ENCODE data around the gene CDH6.

CDH6 gene

DNA sequence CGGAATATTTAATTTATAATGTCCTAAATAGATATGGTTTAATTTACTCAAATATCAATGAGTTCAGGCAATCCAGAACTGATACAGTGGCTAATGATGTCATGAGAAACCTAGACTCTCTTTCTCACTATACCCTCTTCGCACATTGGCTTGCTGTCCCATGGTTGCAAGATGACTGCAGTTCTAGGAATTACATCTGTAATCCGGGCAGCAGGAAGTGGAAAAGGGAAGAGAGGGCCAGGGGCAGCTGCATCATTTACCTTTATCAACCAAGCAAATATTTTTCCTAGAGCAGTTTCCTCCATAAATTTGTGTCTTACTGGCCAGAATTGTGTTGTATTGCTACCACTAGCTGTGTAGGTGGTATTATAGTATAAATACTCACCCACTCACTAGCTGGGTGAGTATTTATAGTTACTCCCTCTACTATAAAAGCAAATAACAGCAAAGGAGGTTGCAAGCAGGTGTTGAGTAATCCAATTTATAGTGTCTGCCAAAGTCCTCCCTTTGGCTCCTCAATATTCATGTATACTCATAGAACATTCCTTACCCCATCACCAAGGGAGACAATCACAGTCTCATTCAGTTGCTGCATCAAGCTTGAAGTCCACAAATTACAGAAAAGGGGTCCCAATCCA is 169.6 kb downstream of the CDH6 start:
- no peak overlapping the region for H3K27ac ChIP-seq

DNA sequence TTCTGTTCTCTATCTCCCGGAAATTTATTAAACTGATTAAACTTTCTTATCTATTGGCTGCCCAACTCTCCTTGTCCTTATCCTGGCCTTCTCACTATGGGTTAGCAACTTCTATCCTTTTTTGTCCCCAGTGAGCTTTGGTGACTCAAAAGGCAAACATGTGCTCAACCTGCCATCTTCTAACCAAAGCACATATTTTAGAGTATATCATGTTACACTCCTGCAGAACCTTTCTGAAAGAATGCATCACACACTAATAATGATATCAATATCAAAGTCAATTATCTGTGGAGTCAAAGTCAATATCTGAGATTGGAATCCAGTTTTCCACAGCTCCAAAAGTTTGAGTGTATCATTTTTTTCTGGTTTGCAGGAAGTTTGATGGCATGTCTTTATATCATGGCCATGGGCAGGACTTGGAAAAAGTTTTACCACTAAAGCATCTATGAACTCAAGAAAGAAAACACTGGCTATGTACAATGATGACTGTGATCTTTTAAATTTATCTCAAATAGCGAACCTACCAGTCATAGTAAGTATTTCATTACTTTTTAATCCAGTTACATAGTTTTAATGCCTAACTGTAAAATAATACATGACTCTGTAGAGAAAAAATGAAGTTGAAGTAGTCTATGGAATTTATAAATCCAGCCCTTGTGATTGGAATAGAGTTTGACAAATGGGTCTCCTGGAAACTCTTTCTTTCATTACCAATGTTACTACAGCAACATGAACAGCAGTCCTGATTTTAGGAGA is 171.6 kb downstream of the CDH6 start:
- TF ChIP-seq ZFX (IDR thresholded peaks at IDR 0.05): no peak
- TF ChIP-seq, protein P1, sequence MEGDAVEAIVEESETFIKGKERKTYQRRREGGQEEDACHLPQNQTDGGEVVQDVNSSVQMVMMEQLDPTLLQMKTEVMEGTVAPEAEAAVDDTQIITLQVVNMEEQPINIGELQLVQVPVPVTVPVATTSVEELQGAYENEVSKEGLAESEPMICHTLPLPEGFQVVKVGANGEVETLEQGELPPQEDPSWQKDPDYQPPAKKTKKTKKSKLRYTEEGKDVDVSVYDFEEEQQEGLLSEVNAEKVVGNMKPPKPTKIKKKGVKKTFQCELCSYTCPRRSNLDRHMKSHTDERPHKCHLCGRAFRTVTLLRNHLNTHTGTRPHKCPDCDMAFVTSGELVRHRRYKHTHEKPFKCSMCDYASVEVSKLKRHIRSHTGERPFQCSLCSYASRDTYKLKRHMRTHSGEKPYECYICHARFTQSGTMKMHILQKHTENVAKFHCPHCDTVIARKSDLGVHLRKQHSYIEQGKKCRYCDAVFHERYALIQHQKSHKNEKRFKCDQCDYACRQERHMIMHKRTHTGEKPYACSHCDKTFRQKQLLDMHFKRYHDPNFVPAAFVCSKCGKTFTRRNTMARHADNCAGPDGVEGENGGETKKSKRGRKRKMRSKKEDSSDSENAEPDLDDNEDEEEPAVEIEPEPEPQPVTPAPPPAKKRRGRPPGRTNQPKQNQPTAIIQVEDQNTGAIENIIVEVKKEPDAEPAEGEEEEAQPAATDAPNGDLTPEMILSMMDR (conservative IDR thresholded peaks at IDR 0.05): no peak
- H3K27ac ChIP-seq: no peak overlapping the region

More for the DNA sequence above, 169.6 kb downstream of the CDH6 start:
- TF ChIP-seq, protein P1 (conservative IDR thresholded peaks at IDR 0.05): no peak
- no peak for TF ChIP-seq ZFX (IDR thresholded peaks at IDR 0.05)

DNA sequence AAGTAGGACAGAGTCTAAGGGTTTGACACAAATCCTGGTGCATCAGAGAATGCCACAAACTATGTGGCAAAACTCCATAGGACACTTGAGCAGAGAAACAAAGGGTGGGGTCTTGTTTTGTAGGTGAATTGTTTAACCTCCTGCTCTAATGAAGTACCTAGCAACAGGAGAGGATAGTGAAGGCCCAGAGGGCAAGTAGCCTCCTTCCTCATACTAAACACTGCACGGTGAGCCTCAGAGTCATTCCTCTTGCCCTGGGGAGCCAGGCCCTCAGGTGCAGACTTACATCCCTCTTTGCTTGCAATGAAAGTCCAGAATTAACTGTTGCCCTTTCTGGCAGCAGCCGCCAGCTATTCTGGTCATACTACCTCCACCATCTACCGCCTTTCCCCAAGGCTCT is 172.3 kb downstream of the CDH6 start:
- TF ChIP-seq ZFX (IDR thresholded peaks at IDR 0.05): no peak
- TF ChIP-seq, protein P1 (conservative IDR thresholded peaks at IDR 0.05): no peak
- no peak overlapping the region for H3K27ac ChIP-seq

DNA sequence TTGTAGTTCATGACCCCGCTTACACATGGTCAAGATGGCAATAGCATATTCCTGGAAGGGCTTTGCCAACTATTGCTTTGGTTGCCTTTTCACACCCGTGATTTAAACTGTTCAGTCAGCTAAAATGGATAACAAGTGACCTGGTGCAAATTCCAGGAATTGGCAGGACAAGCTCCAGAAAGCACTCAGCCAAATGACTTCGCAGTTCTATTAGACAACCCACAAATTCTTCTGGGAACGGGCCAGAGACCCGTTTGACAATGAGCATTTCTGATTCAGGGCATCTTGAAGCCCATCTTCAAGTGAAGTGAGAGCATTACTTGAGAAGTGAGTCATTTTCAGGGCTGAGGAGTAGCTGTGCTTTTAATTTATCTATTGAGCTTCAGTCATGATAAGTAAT is 173.5 kb downstream of the CDH6 start:
- H3K27ac ChIP-seq: no peak overlapping the region
- TF ChIP-seq, protein P1 (conservative IDR thresholded peaks at IDR 0.05): no peak
- no peak for TF ChIP-seq ZFX (IDR thresholded peaks at IDR 0.05)

DNA sequence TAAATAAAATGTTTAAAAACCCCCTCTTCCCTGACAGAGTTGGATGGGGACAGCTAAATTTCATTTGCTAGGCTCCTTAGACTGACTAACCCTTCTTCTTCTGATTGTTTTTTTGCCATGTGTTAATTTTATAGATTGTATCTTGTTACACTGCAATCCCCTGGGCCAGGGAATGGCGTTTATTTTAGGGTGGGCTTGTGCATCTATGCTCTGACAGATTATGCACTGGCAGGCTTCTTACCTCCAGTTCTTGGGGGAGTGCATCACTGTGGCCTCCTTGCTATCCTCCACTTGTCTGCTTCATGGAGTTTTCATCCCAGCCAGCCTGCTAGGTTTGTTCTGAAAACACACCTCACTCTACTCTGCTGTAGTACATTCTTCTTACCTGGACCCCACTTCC is 178.6 kb downstream of the CDH6 start:
- no peak for TF ChIP-seq ZFX (IDR thresholded peaks at IDR 0.05)
- TF ChIP-seq, protein P1 (conservative IDR thresholded peaks at IDR 0.05): no peak
- H3K27ac ChIP-seq: no peak overlapping the region

DNA sequence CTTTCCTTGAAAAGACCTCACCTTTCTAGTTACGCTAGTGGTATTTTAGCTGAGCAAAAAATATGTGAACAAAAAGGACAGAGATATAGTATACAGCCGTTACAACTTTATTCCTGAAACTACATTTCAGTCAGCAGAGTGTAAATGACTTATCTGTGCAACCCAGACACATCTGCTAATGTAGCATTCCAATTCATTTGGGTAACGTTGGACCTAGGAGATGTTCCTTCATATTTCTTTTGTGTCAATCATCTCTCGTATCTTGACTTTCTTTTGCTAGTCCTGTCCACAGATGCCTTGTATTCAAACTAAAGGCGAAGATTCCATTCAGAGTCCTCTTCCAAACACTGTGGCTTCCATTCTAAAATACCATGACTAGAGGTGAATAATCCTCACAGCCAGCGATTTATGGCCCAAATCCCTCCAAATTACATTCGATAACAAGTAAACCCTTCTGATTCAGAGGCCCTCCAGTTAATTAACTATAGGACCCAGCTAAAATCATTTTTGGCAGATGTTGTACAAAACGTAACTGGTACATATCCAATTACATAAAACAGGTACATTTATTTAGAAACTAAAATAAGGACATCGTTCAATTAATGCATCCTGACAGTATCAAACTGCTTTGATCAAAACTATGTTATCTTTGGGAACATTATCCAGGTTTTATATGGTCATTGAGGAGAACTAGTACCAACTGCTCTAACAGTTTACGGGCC is 182.7 kb downstream of the CDH6 start:
- TF ChIP-seq, protein P1 (conservative IDR thresholded peaks at IDR 0.05): no peak
- no peak for TF ChIP-seq ZFX (IDR thresholded peaks at IDR 0.05)
- H3K27ac ChIP-seq: no peak overlapping the region

All from C4-2B (cell line).